Activated CD4-positive, alpha-beta T cell treated with anti-CD3 and anti-CD28 coated beads, Interleukin-2, amount 10 ng/mL, durations not matched to agents 24 days and 14 days (primary cell): ENCODE data around the gene SCAF8. TPM values are rescaled to one million over a fixed set of nuclear protein-coding genes. Genes with fewer than 3 reads are reported as not detected.

ENCODE experiments used
- total RNA-seq: library from RNA; stranded (reverse); gene quantifications from 2 replicates; pipeline ENCODE4 v1.2.3, GENCODE V29; 2022

SCAF8 gene
- total RNA-seq, 1 donor from 2014 or later, result 36.6 TPM

Other genes with a start within 250 kb of the SCAF8 start
- not detected in 2 replicates for gene CNKSR3, start 222.7 kb upstream of the SCAF8 start, total RNA-seq